HG02840 (cell line): ENCODE measurements around the gene HEXD.

Experiments used
- ATAC-seq: cut with Tn5 transposase; IDR thresholded peaks from one replicate; pipeline ENCODE4 v1.9.1; 2021; ENCODE audit warnings: mild to moderate bottlenecking, moderate library complexity, moderate number of reproducible peaks; ENCODE audit not compliant: unreplicated experiment, low FRiP score

The HEXD gene

DNA sequence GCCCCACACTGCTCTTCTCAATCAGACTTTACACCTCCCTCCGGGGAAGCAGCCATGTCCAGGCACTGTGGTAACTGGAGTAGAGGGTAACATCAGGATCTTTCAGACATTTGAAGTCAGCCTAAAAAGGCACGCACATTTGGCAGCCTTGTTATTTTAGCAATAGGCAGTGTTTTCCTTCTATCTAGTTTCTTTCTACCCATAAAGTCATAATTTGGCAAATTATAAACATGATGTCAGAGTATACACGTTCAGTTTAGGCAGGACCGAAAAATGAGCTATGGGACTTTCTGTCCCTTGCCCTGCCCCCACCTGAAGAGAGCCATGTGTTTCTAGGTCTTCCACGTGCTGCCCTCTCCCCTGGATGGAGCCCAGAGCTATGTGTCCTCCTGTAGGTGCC, 61.5 kb downstream of the HEXD start:
- ATAC-seq, result no peak

DNA sequence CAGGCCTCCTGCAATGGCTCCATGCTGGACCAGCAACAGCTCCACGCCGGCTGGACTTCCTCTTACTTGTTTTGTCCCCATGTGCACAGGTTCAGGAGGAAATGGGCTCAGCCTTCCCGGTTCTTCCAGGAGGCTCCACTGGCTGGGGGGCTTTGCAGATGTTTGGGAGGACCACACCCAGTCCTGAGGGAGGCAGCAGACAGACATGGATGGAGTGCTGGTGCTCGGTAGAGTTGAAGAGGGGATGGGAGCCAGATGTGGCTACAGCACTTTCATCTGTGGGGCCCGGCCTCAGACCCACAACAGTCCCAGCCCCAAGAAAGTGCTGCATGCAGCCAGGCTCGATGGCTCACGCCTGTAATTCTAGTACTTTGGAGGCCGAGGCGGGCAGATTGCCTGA, 62.2 kb downstream of the HEXD start:
- no peak for ATAC-seq

DNA sequence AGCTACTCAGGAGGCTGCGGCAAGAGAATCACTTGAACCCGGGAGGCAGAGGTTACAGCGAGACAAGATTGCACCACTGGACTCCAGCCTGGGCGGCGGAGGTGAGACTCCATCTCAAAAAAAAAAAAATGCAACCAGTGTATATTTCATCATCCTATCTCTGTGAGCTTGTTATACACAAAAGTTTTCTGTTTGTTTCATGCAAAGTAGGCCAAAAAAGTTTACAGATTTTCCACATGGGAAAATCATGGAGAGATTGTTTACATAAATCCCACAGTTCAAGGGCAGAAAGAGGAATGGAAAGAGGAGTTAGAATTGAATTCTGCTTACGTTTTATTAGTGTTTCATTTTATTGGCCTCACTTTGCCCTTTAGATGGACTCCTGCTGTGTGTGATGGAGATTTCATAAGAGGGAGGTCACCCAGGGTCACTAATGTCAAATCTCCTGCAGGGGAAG, 65.1 kb downstream of the HEXD start:
- no peak for ATAC-seq

DNA sequence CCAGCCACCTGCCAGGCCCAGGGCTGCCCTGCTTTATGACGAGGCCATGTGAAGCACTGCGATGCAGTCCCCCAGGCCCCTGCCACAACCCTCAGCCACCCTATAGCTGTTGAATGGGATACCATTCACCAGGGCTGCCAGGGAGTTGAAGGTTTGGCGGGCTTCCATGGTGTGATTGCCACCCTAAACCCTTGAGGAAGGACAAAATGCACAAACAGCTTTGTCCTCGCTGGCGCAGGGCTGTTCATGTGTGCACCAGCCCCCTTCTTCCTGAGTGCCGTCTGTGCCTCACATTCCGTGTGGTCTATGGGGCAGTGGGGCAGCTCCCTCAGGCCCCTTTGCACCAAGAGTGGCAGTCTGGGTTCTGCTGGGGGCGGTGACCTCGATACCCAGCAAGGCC, 65.7 kb downstream of the HEXD start:
- no peak for ATAC-seq

DNA sequence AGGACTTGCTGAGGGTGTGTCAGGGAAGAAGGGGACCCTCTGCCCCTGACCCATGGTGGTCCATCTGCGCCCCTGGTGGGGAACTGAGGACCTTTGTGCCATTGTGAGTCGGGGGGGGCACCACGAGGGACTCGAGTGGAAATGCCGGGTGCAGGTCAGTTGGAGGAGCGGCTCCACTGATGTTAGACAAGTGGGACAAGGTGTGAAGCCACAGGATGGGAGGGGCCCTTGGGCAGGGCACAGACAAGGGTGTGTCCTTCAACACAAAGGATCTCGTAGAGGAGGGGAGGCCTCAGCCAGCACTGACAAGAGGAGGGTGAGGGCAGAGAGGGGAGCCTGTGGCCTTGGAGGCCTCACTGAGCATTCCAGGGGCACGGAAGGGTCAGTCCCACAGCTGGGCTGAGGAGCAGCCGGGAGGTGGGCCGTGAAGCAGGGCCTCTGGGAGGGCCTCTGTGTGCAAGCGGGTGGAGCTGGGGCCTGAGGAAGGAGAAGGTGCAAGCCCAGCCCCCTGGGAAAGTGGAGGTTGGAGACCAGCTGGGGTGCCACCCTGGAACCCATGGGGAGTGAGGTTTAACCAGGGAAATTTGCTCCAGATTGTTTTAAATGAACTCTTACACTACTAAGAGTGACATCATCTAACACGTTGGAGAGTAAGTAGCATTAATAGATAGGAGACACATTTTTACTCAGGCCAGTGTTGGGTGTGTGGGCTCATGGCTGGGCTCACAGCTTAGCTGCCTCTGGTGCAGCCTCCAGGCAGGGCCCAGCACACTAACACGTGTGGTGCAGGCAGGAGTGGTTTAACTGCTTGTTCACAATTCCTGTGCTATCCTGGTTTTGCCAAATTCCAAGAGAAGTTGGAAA, 68.3 kb downstream of the HEXD start:
- no peak for ATAC-seq

DNA sequence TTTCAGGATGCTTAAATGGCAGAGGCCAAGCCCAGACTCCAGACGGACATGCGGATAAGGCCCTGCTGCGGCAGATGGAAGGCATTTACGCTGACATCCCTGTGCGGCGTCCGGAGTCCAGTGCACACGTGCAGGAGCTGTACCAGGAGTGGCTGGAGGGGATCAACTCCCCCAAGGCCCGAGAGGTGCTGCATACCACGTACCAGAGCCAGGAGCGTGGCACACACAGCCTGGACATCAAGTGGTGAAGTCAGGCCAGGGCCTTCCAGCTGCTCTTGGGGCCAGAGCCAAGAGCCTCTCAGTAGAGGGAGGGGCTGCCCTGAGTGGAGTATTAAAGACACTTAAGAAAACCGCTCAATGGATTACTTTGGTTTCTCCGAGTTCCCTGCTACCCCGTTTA, 69.8 kb downstream of the HEXD start:
- no peak for ATAC-seq

DNA sequence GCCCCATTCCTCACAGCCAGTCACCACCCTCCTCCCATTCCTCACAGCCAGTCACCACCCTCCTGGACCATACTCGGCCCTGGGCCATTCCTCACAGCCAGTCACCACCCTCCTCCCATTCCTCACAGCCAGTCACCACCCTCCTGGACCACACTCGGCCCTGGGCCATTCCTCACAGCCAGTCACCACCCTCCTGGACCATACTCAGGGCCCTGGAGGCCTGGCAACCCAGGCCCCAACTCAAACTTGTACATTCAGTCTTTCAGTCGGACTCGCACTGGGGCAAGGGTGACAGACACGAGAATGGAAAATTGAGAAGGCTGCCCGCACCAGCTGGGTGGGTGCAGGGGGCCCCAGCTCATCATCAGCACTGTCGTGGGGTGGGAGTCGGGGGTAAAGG, 71.0 kb downstream of the HEXD start:
- no peak for ATAC-seq

DNA sequence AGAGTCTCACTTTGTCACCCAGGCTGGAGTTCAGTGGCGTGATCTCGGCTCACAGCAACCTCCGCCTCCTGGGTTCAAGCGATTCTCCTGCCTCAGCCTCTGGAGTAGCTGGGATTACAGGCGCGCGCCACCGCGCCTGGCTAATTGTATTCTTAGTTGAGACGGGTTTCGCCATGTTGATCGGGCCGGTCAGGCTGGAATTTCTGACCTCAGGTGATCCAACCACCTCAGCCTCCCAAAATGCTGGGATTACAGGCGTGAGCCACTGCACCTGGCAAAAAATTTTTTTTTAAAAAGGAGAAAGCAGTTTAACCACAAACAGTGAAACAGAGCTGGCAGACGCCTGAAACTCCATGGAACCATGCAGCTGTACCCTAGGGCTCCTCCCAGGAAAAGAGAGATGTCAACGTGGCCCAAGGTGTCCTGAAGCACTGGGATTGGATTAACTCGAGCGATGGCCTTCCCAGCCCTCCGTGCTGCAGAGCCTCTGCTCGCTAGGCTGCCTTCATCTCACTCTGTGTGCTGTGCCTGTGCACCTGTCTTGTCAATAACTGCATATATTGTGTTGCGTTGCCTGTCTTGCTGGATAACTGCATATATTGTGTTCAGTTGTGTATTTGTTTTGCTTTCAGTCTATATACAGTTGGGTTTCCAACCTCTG, 71.8 kb downstream of the HEXD start:
- no peak for ATAC-seq

DNA sequence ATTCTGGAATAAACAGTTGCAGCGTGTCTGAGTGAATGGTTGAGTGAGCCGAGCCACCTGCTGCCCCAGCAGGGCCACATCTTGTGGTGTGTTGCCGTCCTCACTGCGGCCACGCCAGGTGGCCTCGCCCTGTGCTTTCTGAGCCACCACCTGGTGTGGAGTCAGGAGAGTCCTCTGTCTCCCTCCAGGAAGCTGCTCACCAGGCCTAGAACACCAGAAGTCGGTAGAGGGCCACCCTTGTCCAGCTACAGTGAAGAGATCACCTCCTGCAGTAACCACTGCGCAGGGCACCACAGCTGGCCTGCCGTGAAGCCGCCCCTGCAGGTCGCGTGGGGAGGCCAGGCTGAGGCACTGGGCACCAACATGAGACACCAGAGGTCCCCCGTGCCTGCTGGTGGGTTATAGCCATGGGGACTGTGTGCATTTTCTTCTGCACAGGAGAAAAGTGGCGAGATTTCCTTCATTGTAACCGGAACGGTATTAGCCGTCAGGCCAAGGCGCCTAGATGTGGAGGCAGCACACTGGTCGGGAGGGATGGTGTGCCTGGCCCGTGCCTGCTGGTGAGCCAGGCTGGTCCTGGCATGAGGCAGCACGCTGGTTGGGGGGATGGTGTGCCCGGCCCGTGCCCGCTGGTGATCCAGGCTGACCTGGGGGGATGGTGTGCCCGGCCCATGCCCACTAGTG, 72.5 kb downstream of the HEXD start:
- ATAC-seq, result no peak

DNA sequence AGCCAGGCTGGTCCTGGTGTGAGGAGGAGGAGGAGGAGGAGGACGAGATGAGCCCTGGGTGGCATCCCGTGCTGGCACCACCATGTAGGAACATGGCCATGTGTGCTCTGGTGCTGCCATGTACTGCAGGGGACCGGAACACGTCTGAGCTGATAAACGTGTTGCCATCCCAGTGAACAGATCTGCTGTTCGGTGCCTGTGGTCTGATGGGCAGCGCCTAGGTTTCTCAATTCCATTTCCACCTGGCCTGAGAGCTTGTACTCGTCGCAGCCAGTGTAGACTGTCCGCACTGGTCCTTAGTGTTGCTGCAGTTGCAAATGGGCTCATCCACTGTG, 73.0 kb downstream of the HEXD start:
- ATAC-seq, result no peak

DNA sequence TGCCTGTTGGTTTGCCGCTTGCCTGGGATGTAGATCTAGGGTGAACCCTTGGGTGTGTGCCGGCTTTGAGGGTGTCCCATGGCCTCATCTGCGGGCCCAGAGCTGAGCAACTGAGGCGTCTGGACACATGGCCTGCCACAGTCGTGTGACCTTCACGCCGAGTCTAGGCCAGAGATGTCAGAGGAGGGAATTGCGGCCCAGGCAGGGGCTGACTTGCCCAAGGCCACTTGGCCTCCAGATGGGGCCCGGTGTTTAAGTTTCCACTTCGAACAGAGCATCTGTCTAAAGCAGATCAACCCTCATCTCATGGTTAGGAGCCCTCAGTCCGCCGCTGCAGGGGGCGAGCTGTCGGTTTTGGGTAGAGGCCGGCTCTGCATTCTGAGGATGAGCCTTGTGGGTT, 73.4 kb downstream of the HEXD start:
- ATAC-seq, result no peak
